Hematopoietic multipotent progenitor cell treated with erythropoietin and hydrocortisone succinate and interleukin-3 and kit ligand, for 4 days (in vitro differentiated cells): Measurements from ENCODE around the gene SLC22A15.
"Not testable (repeated sequence)": the region's sequence is repeated elsewhere in the genome, so short reads cannot be mapped to it uniquely, and the experiment has no call there.

Source experiments
- DNase-seq: peaks from one replicate; pipeline ENCODE4 v3.0.0-alpha.2; 2015

SLC22A15 gene

DNA sequence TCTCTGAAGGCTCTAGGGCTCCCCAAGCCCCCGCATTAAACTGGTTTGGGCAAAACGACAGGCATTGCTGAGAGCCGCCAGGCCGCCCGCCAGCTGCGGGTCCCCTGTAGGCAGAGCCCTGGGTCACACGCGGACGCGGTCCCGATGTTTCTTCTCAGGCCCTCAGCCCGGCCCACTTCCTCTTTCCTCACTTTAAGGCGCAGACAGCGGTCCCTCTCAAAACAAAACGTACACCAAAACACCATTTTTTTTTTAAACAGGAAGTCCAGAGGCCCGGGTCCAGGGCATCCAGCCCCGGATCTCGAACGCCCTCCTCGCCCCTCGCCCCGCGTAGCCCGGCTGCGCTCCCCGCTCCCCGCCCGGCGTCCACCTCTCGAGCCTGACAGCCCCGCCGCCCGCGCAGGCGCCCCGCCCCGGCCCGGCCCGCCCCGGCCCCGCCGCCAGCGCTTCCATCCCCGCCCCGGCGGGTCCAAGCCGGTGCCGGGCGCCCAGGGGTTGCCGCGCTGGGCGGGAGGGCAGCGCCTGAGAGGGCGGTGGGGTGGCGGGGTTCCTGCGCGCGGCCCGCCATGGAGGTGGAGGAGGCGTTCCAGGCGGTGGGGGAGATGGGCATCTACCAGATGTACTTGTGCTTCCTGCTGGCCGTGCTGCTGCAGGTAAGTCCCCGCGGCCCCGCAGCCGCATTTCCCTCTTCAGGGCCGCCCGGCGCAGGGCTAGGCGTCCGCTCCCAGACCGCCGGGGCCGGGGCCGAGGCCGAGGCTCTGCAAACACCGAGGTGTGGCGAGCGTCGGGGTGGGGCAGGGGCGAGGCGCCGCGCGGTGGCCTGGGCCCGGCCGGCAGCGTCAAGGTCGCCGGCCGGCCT, at the start of gene SLC22A15:
SLC22A15 (plus strand) TSS at position 452 of the 859 bp plus-strand sequence; CDS start at position 567, 115 bp downstream.
- peak; percentile 95 for DNase-seq

DNA sequence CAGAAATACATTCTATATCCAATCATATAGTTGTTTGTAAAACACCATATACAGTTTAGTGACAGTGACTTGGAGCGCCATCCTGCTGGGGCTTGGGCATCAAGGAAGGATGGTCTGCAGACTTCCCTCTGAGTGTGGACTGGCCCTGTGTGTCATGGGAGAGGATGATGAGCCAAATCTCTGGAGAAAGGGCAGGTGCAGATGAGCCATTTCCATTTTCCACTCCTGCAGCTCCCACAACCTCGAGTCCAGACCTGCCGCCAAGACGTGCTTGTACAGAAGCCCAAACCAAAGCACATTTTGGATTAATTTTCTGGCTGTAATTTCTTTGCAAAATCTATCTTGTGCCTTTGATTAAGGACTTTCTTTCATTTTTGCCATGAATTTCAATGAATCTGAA, 48.3 kb upstream of the SLC22A15 start:
- no peak for DNase-seq

DNA sequence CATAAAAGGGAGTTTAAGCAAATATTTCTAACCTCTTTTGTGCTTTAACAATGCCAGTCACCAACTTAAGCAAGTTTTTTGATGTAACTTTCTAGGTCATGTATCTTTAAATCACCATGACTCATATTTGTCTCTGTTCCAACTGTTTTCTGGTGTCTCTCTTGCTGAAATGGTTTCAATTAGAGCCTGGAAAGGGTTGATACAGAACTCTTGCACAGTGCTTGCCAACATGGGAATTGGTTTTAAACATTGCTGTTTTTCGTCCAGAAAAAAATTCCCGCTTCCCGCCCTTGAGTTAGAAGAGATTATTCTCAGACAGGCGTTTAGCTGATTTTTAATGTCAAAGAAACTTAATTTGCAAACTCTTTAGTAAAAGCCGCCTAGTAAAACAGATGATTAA, 46.4 kb upstream of the SLC22A15 start:
- peak; percentile 24 for DNase-seq

- DNase-seq: no peak
Observed at GRCh38 chr1:115933625-115934024, 42.7 kb upstream of the SLC22A15 start.

DNA sequence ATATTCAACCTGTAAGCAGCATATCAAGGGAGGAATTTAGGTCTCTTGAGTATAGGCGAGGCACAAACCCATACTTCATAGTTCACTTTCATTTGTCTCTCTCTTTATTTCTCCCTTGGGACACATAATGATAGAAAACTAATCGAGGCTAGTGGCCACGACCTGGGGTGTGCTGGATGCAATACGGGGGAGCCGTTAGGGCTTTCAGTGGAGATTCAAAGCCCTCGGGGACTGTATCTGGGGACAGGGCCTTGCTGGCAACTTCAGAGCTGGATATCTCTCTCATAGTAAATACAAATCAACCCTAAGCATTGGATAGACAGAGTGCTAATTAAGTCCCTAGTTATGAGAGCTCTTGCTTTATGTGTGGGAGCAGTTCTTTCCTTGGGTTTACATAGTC, 36.9 kb upstream of the SLC22A15 start:
- DNase-seq: no peak

DNA sequence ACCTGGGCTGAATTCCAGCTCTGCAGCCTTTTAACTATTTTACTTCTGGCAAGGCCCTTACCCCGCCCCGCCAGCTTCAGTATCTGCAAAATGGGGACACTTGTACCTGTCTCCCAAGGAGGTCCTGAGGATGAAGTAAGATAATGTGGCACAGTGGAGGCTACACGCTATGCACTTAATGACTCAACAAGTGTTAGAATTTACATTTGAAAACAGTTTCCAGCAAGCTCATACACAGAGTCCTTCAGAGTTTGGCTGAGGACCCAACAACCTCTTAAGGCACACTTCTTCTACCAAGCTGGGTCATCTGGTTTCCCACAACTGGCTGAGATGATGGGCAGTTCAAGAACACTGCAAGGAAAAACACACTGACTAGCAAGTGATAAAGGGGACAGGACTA, 30.2 kb upstream of the SLC22A15 start:
- no peak for DNase-seq

DNA sequence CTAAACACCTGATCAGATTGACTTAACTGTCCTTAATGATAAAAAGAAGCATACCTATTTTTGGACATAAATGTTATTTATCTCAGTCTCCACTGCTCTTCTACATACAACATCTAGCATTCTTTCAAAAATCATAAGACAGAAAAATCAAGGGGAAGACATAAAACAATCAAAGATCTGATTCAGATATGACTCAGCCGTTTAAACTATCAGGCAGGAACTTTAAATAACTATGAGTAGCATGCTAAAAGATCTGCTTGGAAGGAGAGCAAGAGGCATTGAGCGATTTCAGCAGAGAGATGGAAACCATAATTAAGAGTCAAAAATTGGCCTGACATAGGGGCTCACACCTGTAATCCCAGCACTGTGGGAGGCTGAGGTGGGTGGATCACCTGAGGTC, 27.2 kb upstream of the SLC22A15 start:
- no peak for DNase-seq

- peak; percentile 28 for DNase-seq
Observed at GRCh38 chr1:115951560-115951959, 24.8 kb upstream of the SLC22A15 start.

DNA sequence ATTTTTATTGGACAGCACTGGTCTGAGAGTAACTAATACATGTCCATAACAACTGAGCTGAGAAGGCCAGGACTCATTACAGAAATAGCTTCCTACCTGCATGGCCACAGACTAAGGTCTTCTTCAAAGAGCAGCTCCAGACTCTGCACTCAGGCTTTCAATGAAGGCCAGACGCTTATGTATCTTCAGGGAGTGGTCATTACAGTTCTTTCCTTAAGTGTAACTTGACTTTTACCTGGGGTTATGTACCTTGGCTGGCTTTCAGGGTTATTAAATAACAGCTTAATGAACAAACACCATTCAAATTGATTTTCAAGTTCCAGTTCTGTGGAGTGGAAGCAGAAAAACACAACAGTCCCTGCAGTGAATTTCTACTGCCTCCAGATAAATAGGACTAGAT, 23.8 kb upstream of the SLC22A15 start:
- no peak for DNase-seq

GRCh38 chr1:115953180-115953579, 23.1 kb upstream of the SLC22A15 start:
- no peak for DNase-seq

- no peak for DNase-seq
Observed at GRCh38 chr1:115954684-115955083, 21.6 kb upstream of the SLC22A15 start.

DNA sequence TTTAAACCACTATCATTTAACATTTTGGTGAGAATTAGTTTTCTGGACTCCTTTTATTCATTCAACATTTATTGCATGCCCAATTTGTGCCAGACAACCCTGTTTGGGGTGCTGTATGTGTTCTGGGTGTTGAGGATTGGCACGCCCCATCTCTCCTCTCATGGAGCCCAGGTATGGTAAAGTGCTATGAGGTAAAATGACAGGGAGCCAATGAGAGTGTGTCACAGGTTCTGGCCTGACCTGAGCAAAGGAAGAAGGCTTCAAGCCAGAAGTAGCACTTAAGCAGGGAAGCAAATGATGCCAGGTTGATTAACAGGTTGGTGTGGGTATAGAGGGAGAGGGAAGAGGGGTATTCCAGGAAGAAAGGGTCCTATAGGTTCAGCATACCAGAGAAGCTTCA, 21.1 kb upstream of the SLC22A15 start:
- DNase-seq: no peak

GRCh38 chr1:115958866-115959265, 17.4 kb upstream of the SLC22A15 start:
- DNase-seq: no peak

DNA sequence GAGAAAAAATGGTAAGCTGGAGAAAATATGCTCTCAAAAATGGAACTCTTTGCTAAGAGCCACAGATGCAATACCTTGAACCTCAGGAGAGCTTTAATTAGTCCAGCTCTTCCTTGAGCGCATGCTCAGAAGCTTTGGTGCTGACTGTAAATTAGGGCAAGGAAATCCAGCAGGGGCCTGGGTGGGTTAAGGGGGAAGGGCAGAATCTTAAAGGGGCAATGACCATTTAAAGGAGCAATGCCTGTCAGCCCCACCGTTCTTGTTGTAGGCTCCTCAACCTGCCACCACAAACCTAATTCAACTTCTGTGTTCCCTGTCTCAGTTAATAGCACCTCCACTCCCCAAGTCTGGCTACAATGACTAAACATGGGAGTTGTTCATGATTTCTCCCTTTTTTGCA, 6.8 kb upstream of the SLC22A15 start:
- peak; percentile 63 for DNase-seq

DNA sequence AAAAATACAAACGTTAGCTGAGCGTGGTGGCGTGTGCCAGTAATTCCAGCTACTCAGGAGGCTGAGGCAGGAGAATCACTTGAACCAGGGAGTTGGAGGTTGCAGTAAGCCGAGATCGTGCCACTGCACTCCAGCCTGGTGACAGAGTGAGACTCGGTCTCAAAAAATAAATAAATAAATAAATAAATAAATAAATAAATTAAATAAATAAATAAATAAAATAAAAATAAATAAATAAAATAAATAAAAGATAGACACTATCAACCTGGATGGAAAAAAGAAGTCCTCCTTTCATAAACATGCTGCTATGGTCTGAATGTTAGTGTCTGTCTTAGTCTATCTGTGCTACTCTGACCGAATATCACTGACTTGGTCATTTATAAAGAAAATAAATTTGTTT, 4.5 kb upstream of the SLC22A15 start:
- not testable (repeated sequence) for DNase-seq

- no peak for DNase-seq
Observed at GRCh38 chr1:115973154-115973553, 3.2 kb upstream of the SLC22A15 start.

- DNase-seq: no peak
Observed at GRCh38 chr1:115975569-115976061, 698 bp upstream of the SLC22A15 start.

DNA sequence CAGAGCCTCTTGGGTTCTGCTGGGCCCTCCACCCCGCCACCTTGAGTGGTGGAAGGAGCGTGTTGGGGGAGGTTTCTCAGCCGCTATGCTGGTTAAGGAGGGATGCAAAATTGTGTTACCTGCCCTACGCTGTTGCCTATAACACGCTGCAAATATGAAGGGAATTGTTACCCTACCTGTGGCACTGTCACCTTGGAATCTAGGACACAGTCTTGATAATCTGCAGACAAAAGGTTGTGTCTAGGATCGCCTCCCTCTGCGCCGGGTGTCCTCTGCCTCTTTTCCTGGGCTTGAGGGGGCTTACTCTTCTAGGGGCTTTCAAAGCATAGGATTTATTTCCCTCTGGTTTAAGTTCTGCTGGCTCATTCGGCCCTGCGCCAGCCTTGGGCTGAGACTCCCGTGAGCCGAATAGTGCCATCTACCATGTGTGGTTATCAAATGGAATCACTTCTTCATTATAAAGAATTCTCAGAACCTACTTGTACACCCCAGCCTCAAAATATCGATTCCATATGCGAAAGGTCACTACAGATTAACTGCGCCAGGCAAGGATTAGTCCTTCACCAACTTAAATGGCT, 697 bp downstream of the SLC22A15 start:
- DNase-seq: peak; percentile 36

DNA sequence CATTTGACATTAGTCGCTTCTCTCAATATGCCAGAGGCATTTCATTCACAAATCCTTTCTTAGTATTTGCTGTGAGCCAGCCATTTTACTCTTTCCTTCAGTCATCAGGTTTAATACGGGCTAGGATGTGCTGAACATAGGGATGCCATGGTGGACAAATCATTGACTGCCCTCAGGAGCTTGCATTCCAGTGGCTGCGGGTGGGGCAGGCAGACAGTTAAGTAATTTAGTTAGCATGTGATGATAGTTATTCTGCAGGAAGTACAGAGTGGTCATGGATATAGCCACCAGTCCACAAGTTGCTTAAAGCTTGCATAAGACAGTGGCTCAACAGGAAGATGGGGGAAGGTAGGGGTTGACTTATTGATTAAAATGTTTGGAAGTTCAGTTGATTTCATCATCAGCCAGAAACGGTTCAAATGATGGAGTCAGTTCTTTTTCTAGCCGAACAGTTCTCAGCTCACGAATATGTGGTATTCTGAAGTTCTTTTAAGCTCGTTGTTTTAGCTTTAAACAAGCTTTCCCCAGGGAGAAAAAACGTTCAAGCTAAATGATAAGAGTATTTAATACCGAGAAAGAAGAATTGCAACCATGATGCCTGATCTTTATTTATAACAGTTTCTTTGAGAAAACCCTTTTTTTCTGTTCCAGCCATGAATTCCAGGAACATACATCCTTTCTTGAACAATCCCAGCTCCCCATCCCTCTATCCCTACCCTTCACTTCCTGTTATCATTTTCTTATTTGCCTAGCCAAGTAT, 1.4 kb downstream of the SLC22A15 start:
- DNase-seq: peak; percentile 64

DNA sequence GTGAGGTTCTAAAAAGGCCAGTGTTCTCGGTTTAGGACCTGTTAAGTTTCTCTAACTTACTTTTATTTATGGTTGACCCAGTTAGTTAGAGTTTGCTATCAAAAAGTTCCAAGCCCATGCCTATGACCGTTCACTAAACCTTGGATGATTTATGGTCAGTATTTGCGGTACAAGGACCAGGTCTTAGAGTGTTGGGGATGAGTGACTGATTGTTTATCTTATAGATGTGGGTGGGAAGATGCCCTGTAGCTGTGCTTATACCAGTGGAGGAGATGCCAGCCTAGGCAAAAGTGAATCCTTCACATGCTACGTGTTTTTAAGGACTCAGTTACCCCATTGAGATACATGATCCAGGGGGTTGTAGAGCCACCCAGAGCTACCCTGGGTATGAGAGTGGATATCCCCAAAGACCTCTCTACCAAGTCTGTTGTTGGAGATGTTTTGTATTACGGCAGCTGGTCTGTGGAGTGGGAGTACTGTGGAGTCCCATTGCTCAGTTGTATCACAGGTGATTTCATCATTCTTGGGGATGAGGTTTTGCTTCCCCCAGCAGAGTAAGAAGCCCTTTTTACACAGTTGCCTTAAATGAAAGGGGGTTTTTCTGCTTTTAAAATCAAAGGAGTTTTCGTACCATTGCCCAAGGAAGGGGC, 2.1 kb downstream of the SLC22A15 start:
- DNase-seq: peak; percentile 10

- no peak for DNase-seq
Observed at GRCh38 chr1:115980156-115980555, 3.8 kb downstream of the SLC22A15 start.

DNA sequence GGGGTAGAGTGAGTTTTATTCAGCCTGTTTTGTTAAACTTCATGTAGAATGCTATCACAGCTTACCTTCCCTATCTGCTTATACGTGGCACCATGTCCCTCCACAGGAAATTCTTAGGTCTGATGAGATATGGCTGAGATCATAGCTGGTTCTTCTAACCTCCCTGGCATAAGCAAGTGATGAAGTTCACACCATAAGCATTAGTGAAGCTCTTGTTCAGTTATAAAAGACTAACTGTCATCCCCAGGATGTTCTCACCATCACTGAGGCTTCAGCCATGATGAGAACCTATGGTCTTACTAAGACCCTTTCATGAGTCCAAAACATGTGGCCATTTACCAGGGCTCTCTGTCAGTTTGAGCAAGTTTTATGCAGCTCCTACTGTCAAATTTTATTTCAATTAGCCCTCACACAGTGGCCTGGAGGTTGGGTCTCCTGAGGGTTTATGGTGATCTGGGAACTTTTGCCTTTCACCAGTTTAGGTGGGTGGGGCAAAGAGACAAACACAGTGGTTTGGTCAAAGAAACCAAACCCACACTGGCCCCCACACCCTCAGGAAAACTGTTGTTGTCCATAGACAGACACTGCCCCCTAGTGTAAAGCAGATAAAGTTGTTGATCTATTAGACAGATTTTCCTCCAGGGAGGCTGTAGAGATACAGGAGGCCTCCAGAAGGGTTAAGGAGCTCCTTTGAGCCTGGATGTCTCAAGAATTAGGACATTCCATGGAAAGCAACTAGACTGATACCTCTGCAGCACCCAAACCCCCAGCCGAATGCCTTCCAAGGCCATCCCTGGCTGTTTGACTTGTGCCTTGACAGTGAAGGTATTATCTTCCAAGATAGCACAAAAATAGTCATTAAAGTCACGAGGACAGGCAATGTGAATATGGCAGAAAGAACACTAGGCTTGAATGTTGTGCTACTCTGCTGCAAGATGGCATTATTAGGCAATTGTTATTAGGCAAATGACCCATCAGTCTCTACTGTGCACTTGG, 5.0 kb downstream of the SLC22A15 start:
- DNase-seq: peak; percentile 81
